NT2/D1 (cell line): Measurements from ENCODE around the gene LGALS3.
"Not testable (repeated sequence)": the region's sequence is repeated elsewhere in the genome, so short reads cannot be mapped to it uniquely, and the experiment has no call there.

ENCODE experiments used
- YY1 ChIP-seq: IDR thresholded peaks from 2 replicates; pipeline ENCODE4 v1.6.1; 2011; ENCODE audit not compliant: insufficient read length, insufficient read depth
- ZNF274 ChIP-seq: IDR thresholded peaks from 2 replicates; pipeline ENCODE4 v1.6.1; 2011; ENCODE audit warnings: mild to moderate bottlenecking, low read depth, low read length

- TF ChIP-seq YY1, ZNF274: not testable (repeated sequence)
These were observed 49.1 kb upstream of the LGALS3 start for GRCh38 chr14:55079961-55080360.
